T-helper 1 cell (primary cell): ENCODE results near the gene TNXB.
"Not testable (repeated sequence)": the region's sequence is repeated elsewhere in the genome, so short reads cannot be mapped to it uniquely, and the experiment has no call there.

Experiments used
- DNase-seq, 5 donors: peaks; one replicate each; pipeline ENCODE4 v3.0.0-alpha.2; 2012 to 2020

TNXB gene

GRCh38 chr6:32144238-32144637 is 35.1 kb upstream of the TNXB start:
- DNase-seq: not testable (repeated sequence)

- no peak for DNase-seq
These were observed 31.4 kb upstream of the TNXB start for GRCh38 chr6:32140420-32141046.

DNA sequence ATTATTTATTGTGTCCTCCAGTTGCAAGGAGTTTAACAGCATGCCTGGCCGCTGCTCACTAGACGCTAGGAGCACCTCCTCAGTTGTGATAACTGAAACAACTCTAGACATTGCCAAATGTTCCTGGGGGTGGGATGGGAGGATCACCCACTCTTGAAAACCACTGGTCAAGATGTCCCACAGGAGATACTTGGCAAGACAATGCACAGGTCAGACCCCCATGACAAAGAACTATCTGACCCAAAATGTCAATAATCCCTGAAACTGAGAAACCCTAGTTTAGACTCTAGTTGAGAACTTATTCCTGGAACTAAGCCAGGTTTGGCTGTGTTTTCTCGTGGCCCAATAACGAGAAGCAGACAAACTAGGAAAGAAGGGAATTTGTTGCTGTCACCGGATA is 30.5 kb upstream of the TNXB start:
- no peak for DNase-seq

- DNase-seq: no peak
These were observed 28.3 kb upstream of the TNXB start for GRCh38 chr6:32137454-32137853.

GRCh38 chr6:32133786-32134185 is 24.6 kb upstream of the TNXB start:
- no peak for DNase-seq

GRCh38 chr6:32132110-32132509 is 23.0 kb upstream of the TNXB start:
- no peak for DNase-seq

DNA sequence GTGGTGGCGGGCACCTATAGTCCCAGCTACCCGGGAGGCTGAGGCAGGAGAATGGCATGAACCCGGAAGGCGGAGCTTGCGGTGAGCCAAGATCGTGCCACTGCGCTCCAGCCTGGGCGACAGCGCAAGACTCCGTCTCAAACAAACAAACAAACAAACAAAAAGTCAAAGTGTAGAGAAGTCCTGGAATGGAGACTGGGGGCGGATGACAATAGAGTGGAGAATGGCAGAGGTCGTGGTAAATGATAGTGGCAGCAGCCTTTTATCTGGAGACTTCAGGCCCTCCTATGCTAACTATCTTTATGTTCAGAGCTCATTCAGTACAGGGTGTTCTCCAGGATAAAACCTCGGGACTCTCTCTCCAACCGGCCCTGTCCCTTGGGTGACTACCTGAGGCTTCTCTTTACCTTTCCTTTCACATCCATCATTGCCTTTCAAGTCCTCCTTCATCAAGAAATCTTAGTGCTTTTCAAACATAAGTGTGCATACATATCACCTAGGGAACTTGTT is 22.4 kb upstream of the TNXB start:
- no peak for DNase-seq

DNA sequence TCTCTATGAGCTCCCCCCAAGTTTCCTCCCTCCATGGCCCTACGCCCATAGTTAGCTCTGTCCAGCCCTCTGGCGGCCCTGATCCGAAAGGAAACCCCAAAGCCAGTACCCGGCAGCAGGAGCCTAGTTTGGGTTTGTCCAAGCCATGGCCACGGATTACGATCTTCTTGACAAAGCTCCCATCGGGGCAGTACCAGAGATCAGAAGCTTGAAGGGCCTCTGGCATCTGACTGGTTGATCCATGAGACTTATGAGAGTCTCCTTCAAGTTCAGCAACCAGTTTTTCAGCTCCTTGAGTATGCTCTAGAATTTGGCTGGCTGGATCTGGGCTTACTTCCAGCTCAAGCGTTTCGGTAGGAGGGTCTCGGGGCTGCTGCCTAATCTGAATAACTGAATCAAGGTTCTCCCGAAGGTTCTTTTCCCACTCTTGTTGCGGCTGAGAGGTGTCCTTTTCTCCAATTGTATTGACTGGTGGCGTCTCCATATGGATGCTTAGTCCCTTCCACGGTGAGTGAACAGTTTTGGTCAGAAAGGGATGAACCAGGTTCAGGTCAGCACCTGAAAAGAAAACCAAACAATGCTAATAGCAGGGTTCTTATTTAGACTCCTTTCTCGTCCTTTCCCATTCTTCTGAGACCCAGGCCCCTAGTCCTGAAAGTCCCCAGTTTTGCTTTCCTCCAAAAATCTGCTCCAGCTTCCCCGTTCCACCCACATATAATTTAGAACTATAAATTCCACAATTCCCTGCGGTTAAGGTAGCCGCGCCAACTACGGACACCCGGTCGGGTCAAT is 20.4 kb upstream of the TNXB start:
- no peak for DNase-seq

- no peak for DNase-seq
These were observed 19.7 kb upstream of the TNXB start for GRCh38 chr6:32128751-32129296.

- peak; percentile 97 to 99 (median 98) for DNase-seq
These were observed 18.8 kb upstream of the TNXB start, which contains the start of gene ATF6B for GRCh38 chr6:32127717-32128592. Gene ATF6B (minus strand): TSS chr6:32128246. CDS start chr6:32128207, 39 bp downstream.

- DNase-seq: no peak
These were observed 18.2 kb upstream of the TNXB start for GRCh38 chr6:32127409-32127716.

- DNase-seq: no peak
These were observed 17.7 kb upstream of the TNXB start for GRCh38 chr6:32126880-32127279.

DNA sequence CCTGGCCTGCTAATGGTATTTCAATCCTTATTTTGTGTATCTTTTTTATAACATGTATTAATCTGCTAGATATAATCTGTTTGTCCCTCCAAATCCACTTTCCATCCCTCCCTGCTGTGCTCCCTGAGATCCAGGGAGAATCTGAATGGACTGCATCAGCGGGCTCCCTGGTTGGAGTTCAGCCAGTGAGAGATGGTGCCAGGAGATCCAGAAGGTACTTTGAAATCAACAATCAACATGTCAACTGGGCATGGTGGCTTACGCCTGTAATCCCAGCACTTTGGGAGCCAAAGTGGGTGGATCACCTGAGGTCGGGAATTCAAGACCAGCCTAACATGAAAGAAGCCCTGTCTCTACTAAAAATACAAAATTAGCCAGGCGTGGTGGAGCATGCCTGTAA is 14.5 kb upstream of the TNXB start:
- DNase-seq: no peak

GRCh38 chr6:32120573-32121059 is 11.5 kb upstream of the TNXB start:
- DNase-seq: no peak

- peak; percentile 35 to 69 (median 52) for DNase-seq
These were observed 9.9 kb upstream of the TNXB start for GRCh38 chr6:32118782-32119628.

DNA sequence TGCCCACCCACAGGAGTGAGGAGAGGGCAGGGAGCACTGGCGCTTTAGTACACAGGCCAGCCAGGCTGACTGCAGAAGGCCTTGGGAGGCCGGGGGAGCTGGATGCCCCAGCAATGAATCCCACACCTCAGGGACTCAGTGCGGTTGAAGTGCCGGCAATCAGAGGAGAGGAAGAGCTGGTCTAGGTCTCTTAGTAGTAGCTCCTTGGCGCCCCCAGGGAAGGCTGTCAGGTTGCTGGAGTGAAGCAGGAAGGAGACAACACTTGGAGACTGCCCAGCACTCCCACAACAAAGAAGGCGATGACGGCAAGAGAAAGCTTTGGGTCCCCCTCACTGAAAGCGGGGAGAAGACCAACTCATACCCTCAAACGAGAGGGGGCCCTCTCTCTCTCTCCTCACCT is 8.3 kb upstream of the TNXB start:
- DNase-seq: no peak

DNA sequence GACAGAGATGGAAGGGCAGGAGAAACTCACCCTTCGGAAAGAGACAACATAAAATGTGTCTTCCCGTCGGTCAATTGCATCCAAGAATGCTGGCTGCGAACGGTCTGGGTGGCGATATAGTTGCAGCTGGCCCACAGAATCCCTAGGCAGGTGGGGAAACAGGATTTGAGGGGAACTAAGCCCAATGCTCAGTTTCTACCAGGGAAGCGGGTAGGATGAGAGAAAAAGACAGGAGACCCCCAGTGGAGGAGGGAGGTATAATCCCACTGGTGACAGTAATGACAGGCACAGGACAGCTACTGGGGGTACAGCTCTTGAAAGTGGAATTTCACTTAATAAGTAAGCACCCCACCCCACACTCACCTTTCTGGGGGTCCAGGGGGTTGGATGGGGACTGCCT is 7.5 kb upstream of the TNXB start:
- DNase-seq: no peak

DNA sequence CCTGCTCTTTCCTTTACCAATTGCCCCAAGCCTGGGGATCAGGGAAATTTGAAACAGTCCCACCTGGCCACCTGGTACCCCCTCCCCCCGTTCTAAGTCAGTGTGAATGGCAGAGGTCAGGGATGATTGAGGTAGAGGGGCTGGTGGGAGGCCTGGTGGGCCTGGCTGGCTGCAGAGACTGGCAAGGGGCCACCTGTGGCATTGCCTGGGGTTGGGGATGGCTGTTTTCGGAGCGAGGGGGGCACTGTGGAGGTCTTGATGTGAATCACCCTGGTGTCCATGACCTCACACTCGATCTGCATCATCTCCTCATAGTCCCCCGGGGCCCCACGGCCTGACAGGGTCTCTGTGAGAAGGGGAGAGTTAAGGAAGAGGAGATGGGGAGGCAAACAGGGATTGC is 6.5 kb upstream of the TNXB start:
- no peak for DNase-seq

DNA sequence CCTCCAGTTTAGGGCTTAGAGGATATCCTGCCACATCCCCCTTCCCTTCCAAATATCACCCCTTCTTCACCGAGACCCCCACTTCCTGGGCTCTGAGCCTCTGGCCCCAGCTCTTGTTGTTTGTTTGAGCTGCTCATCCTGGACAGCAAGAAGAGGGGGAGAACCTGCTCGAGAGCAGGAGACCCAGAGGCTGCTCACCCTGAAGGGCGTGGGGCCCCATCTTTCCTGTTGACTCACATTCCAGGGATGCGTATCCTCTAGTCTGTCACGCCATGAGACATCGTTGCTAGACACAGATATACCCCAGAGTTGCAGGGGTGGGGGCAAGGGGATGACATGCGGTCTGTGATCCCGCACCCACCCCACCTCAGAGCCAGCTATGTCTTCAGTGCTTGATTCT is 5.7 kb upstream of the TNXB start:
- no peak for DNase-seq

DNA sequence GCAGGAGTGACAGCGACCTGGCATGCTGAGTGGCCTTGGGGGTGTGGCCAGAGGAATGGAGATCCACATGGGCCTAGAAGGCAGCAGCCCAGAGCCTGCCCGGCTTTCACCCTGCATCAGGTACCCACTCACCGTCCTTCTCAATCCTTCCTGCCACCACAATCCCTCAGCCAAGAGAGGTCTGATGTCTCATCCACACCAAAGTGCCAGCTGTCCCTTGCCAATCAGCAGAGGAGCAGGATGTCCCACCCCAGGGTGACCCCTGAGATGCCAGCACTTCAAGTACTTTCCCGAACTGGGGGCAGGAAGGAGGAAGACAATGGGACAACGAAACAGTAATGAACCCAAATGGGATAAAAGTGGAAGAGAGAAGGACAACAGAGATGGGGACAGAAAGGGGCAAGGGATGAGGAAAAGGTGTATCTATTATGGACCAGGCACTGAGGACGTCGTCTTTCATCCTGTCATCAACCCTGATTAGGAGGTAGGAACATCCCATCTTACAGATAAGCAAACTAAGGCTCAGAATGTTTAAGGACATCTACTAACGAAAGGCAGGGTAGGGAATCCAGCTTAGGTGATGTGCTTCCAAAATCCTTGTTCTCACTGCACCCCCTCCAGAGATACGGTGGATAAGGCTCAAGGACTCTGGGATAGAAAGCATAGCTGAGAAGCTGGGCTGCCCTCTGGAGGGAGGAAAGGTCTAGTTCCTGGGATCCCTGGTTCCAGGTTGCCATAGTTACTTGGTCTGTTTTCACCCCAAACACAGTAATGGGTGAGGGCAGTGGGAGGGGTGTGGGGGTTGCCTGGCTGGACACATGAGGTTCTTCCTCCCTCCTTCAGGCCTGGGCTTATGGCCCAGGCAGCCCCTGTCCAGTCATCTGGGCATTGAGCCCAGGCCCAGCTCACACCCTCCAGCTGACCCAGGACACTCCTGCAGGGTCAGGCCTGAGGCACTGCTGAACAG is 4.5 kb upstream of the TNXB start:
- DNase-seq: no peak
